Endothelial cell of umbilical vein (primary cell): ENCODE data around the gene OSCAR. TPM values are rescaled to one million over a fixed set of nuclear protein-coding genes. Genes with fewer than 3 reads are reported as not detected.

Experiments
- BruUV-seq: library from RNA; stranded (reverse); fragments of 400-500 nt; replicated peaks from 2 replicates; lab custom pipeline; 2021; lab: Mats Ljungman, UMichigan
- CTCF ChIA-PET: fragments of 300-600, 350-600 bp; sonication (Branson Sonifier 250); formaldehyde crosslinking; loops from one replicate; lab custom pipeline; 2021; ENCODE audit warnings: antibody characterized with exemption, inconsistent platforms; lab: Charles Lee
- POLR2A ChIA-PET: fragments of 300-600, 350-600 bp; sonication (Branson Sonifier 250); formaldehyde crosslinking; loops from one replicate; lab custom pipeline; 2021; ENCODE audit warnings: antibody characterized with exemption, inconsistent platforms; lab: Charles Lee
- DNase-seq: peaks from one replicate; pipeline ENCODE4 v3.0.0-alpha.2; 2011; ENCODE audit warnings: low read depth, low spot score
- FAIRE-seq: peaks from 2 replicates; lab custom pipeline; 2011; peaks lifted over from hg19 to GRCh38; lab: Jason Lieb, UNC
- H2AFZ ChIP-seq: 2 replicates; pipeline ENCODE4 v1.6.0; 2012; ENCODE audit warnings: low read depth, low read length, control low read depth, inconsistent platforms
- H3K27ac ChIP-seq: 2 replicates; pipeline ENCODE4 v1.5.1; 2011; ENCODE audit warnings: low read depth, mild to moderate bottlenecking, control low read depth, low read length, moderate library complexity; ENCODE audit not compliant: insufficient read depth
- H3K27me3 ChIP-seq, 2 experiments: 2 replicates each; pipeline versions ENCODE4 v1.6.0 to v1.6.1; 2011; ENCODE audit warnings: low read length in 2 of 2, mixed read lengths in 1 of 2; ENCODE audit not compliant: control insufficient read depth in 2 of 2, insufficient read depth in 2 of 2
- H3K36me3 ChIP-seq, 2 experiments: 2 replicates in 1 of 2; 3 replicates in 1 of 2; pipeline ENCODE4 v1.5.1; 2011; ENCODE audit warnings: low read length in 2 of 2, mild to moderate bottlenecking in 1 of 2, moderate library complexity in 1 of 2; ENCODE audit not compliant: control insufficient read depth in 2 of 2, insufficient read depth in 2 of 2; ENCODE audit errors: extremely low read depth in 1 of 2
- H3K4me1 ChIP-seq: 3 replicates; pipeline ENCODE4 v1.5.1; 2011; ENCODE audit warnings: mild to moderate bottlenecking, low read length; ENCODE audit not compliant: control insufficient read depth, insufficient read depth; ENCODE audit errors: extremely low read depth
- H3K4me2 ChIP-seq: 2 replicates; pipeline ENCODE4 v1.6.1; 2011; ENCODE audit warnings: low read length, control low read depth, mixed read lengths; ENCODE audit not compliant: insufficient read depth
- H3K4me3 ChIP-seq, 3 experiments: fragments of 200-600 bp in 1 of 3; sonication (generic), shearing (Covaris generic) in 1 of 3; replicated peaks in 1 of 3; 2 replicates each; pipeline ENCODE4 v1.5.1; 2011 to 2016; ENCODE audit warnings: control low read depth in 3 of 3, low read length in 3 of 3, mild to moderate bottlenecking in 2 of 3, inconsistent platforms in 1 of 3, low read depth in 1 of 3, moderate library complexity in 1 of 3; ENCODE audit not compliant: insufficient read depth in 1 of 3
- H3K79me2 ChIP-seq: 2 replicates; pipeline ENCODE4 v1.6.0; 2012; ENCODE audit warnings: low read length, inconsistent platforms; ENCODE audit not compliant: control insufficient read depth, insufficient read depth
- H3K9ac ChIP-seq: replicated peaks from 2 replicates; pipeline ENCODE3; 2011; ENCODE audit warnings: low read length, control low read depth; ENCODE audit not compliant: insufficient read depth; ENCODE audit errors: extremely low read depth
- H3K9me1 ChIP-seq: replicated peaks from 3 replicates; pipeline ENCODE4 v1.6.0; 2011; ENCODE audit warnings: mild to moderate bottlenecking, low read length; ENCODE audit not compliant: control insufficient read depth, insufficient read depth; ENCODE audit errors: extremely low read depth
- H3K9me3 ChIP-seq: replicated peaks from 2 replicates; pipeline ENCODE4 v1.5.1; 2012; ENCODE audit warnings: low read length, inconsistent platforms; ENCODE audit not compliant: control insufficient read depth, insufficient read depth
- H4K20me1 ChIP-seq: replicated peaks from 2 replicates; pipeline ENCODE3; 2011; ENCODE audit warnings: mild to moderate bottlenecking, low read length; ENCODE audit not compliant: control insufficient read depth, insufficient read depth; ENCODE audit errors: extremely low read depth
- FOS ChIP-seq: IDR thresholded peaks from 2 replicates; pipeline ENCODE4 v1.6.1; 2011; ENCODE audit warnings: mild to moderate bottlenecking, low read length, moderate library complexity, borderline replicate concordance; ENCODE audit not compliant: insufficient read depth
- GATA2 ChIP-seq: IDR thresholded peaks from 2 replicates; pipeline ENCODE4 v1.7.0; 2011; ENCODE audit warnings: low read depth, mild to moderate bottlenecking, moderate library complexity, mixed read lengths, low read length; ENCODE audit not compliant: insufficient read length, insufficient read depth
- JUN ChIP-seq: IDR thresholded peaks from 2 replicates; pipeline ENCODE4 v1.6.1; 2011; ENCODE audit warnings: borderline replicate concordance, low read depth; ENCODE audit not compliant: insufficient read length, insufficient read depth
- MYC ChIP-seq: IDR thresholded peaks from one replicate; pipeline ENCODE4 v1.6.1; 2011; ENCODE audit warnings: mild to moderate bottlenecking, low read depth, low read length
- POLR2A ChIP-seq: IDR thresholded peaks from 2 replicates; pipeline ENCODE4 v1.6.1; 2012; ENCODE audit warnings: low read depth, mild to moderate bottlenecking, control low read depth, low read length
- POLR2AphosphoS5 ChIP-seq: IDR thresholded peaks from 2 replicates; pipeline ENCODE4 v1.6.1; 2012; ENCODE audit warnings: low read depth, mild to moderate bottlenecking, control low read depth, low read length, moderate library complexity; ENCODE audit not compliant: insufficient read depth
- dilution Hi-C: fragments of 300-500 bp; cut with MboI; formaldehyde crosslinking; loops from one replicate; pipeline ENCODE4 v1.15.0; 2019; ENCODE audit warnings: low sequenced_read_pairs; ENCODE audit not compliant: extremely low pct_ligation_motif_present
- intact Hi-C: fragments of 100-400 bp; cut with micrococcal nuclease; formaldehyde crosslinking; loops from one replicate; pipeline ENCODE4 v1.10.0; 2022
- polyA plus RNA-seq, 4 experiments: library from polyadenylated mRNA; depleted of rRNA in 3 of 4; stranded (reverse) in 3 of 4; unstranded in 1 of 4; fragments of >200 nt; gene quantifications; 2 replicates each; pipeline versions ENCODE4 v1.2.1 to v1.2.3, GENCODE V29; 2011 to 2012; ENCODE audit warnings: missing spikeins in 1 of 4
- total RNA-seq: library from RNA; stranded (reverse); gene quantifications from 2 replicates; pipeline ENCODE4 v1.2.3, GENCODE V29; 2021
- TF ChIP-seq, protein P1 (sequence below), 2 donors: IDR thresholded peaks; 1 replicate in 1 of 2; 2 replicates in 1 of 2; pipeline ENCODE4 v1.5.1; 2011; ENCODE audit warnings: low read length in 2 of 2, mild to moderate bottlenecking in 2 of 2, moderate library complexity in 2 of 2, control low read depth in 1 of 2, inconsistent platforms in 1 of 2, low read depth in 1 of 2; ENCODE audit not compliant: insufficient read depth in 1 of 2; ENCODE audit errors: extremely low read depth in 1 of 2

The OSCAR gene
- total and polyA plus RNA-seq, 2 donors (not counting 3 experiments of a cell fraction or from before 2014, with no cell fraction given) = 0.08 TPM; not detected in 1

DNA sequence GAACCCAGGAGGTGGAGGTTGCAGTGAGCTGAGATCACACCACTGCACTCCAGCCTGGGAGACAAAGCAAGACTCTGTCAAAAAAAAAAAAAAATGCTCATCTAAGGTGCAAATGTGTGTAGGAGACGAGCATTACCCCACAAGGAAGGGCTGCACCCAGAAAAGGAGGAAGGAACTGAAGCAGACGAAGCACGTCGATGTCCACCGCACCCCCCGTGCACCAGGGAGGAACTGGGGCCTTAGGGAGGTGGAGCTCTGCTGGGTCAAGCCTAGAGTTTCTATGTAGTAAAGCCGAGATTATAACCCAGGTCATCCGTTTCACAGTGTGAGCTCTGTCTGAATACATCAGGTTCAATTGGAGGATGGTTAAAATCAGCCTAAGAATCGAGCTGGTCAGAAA is 38.0 kb downstream of the OSCAR start:
- Histone ChIP-seq H3K27me3 (no peaks in the 10 kb centered on the region), H3K27ac (no peak overlapping the region), H4K20me1 (no peaks in the 10 kb centered on the region), H2AFZ (no peak overlapping the region), H3K9me3 (no peaks in the 10 kb centered on the region), H3K9me1 (no peaks in the 10 kb centered on the region), H3K9ac (no peak overlapping the region), H3K4me3 (no peak overlapping the region), H3K4me2 (no peak overlapping the region), H3K79me2 (no peaks in the 10 kb centered on the region), H3K36me3 (no peaks in the 10 kb centered on the region), H3K4me1 (no peaks in the 10 kb centered on the region)
- TF ChIP-seq, protein P1, sequence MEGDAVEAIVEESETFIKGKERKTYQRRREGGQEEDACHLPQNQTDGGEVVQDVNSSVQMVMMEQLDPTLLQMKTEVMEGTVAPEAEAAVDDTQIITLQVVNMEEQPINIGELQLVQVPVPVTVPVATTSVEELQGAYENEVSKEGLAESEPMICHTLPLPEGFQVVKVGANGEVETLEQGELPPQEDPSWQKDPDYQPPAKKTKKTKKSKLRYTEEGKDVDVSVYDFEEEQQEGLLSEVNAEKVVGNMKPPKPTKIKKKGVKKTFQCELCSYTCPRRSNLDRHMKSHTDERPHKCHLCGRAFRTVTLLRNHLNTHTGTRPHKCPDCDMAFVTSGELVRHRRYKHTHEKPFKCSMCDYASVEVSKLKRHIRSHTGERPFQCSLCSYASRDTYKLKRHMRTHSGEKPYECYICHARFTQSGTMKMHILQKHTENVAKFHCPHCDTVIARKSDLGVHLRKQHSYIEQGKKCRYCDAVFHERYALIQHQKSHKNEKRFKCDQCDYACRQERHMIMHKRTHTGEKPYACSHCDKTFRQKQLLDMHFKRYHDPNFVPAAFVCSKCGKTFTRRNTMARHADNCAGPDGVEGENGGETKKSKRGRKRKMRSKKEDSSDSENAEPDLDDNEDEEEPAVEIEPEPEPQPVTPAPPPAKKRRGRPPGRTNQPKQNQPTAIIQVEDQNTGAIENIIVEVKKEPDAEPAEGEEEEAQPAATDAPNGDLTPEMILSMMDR (IDR thresholded peaks at IDR 0.05; ENCODE audit: extremely low read depth in 1 of 2, insufficient read depth in 1 of 2, low read depth in 1 of 2, low read length in 2 of 2) = no peak
- TF ChIP-seq FOS (no peak), POLR2A (no peak), GATA2 (no peak), JUN (no peak), MYC (no peak), POLR2AphosphoS5 (no peak)
- FAIRE-seq (no peak), DNase-seq (no peak)
- no TSS peak for BruUV-seq
- intact Hi-C loops = no loop called here
- dilution Hi-C loops = no loop called here
- ChIA-PET CTCF (interaction anchor here (0.6 to 1.2 kb wide), 2 partner anchors 166 to 270 kb away, joined by 3 read pairs; no protein-coding TSS in a partner anchor), POLR2A (no interaction called here)
